GM18502 (cell line): ENCODE data around the gene KHDRBS1.
"Not testable (repeated sequence)": the region's sequence is repeated elsewhere in the genome, so short reads cannot be mapped to it uniquely, and the experiment has no call there.

Source experiments
- ATAC-seq: cut with Tn5 transposase; IDR thresholded peaks from one replicate; pipeline ENCODE4 v1.9.1; 2021; ENCODE audit warnings: mild to moderate bottlenecking; ENCODE audit not compliant: unreplicated experiment, poor library complexity

KHDRBS1 gene

GRCh38 chr1:32013386-32014198 lies at the start of gene KHDRBS1:
Gene KHDRBS1 (plus strand): TSS chr1:32013868. CDS start chr1:32013996, 128 bp downstream.
- ATAC-seq: peak; percentile 81

GRCh38 chr1:31970873-31971272 lies 42.8 kb upstream of the KHDRBS1 start:
- no peak for ATAC-seq

GRCh38 chr1:31976401-31976800 lies 37.3 kb upstream of the KHDRBS1 start:
- ATAC-seq: no peak

- ATAC-seq: no peak
Observed at GRCh38 chr1:31977385-31978131, 36.1 kb upstream of the KHDRBS1 start.

GRCh38 chr1:31978843-31979400 lies 34.7 kb upstream of the KHDRBS1 start:
- no peak for ATAC-seq

GRCh38 chr1:31980835-31981455 lies 32.7 kb upstream of the KHDRBS1 start:
- ATAC-seq: no peak

GRCh38 chr1:31981456-31981839 lies 32.2 kb upstream of the KHDRBS1 start:
- ATAC-seq: no peak

- no peak for ATAC-seq
Observed at GRCh38 chr1:31981972-31982371, 31.7 kb upstream of the KHDRBS1 start.

GRCh38 chr1:31984419-31985347 lies 29.0 kb upstream of the KHDRBS1 start:
- no peak for ATAC-seq

GRCh38 chr1:31985430-31985829 lies 28.2 kb upstream of the KHDRBS1 start:
- ATAC-seq: no peak

- no peak for ATAC-seq
Observed at GRCh38 chr1:31987135-31987619, 26.5 kb upstream of the KHDRBS1 start.

- ATAC-seq: no peak
Observed at GRCh38 chr1:31989964-31990363, 23.7 kb upstream of the KHDRBS1 start.

GRCh38 chr1:31991182-31991581 lies 22.5 kb upstream of the KHDRBS1 start:
- no peak for ATAC-seq

- no peak for ATAC-seq
Observed at GRCh38 chr1:31995263-31995662, 18.4 kb upstream of the KHDRBS1 start.

- ATAC-seq: not testable (repeated sequence)
Observed at GRCh38 chr1:31996121-31996520, 17.5 kb upstream of the KHDRBS1 start.

- ATAC-seq: no peak
Observed at GRCh38 chr1:32001863-32002262, 11.8 kb upstream of the KHDRBS1 start.

GRCh38 chr1:32002285-32002684 lies 11.4 kb upstream of the KHDRBS1 start:
- not testable (repeated sequence) for ATAC-seq

- no peak for ATAC-seq
Observed at GRCh38 chr1:32005522-32005921, 8.1 kb upstream of the KHDRBS1 start.

- ATAC-seq: no peak
Observed at GRCh38 chr1:32007591-32007940, 6.1 kb upstream of the KHDRBS1 start.

- no peak for ATAC-seq
Observed at GRCh38 chr1:32010246-32010645, 3.4 kb upstream of the KHDRBS1 start.
